Adrenal gland (tissue), 12 donors: ENCODE results near the gene GPC6. TPM values are rescaled to one million over a fixed set of nuclear protein-coding genes. Genes with fewer than 3 reads are reported as not detected.

Experiments used
- DNase-seq, 7 donors: peaks; one replicate each; pipeline ENCODE4 v3.0.0-alpha.2; 2019 to 2020
- H3K27ac ChIP-seq, 5 donors: fragments of 200-600 bp; sonication (generic) in 4 of 5; 1 replicate in 3 of 5; 2 replicates in 2 of 5; pipeline versions ENCODE4 v1.5.1 to v1.8.0; 2016 to 2020; ENCODE audit warnings: mild to moderate bottlenecking in 1 of 5
- H3K27me3 ChIP-seq: fragments of 200-600 bp; 2 replicates; pipeline ENCODE4 v1.8.0; 2021
- H3K36me3 ChIP-seq, 2 donors: fragments of 200-600 bp; replicated peaks in 1 of 2; 1 replicate in 1 of 2; 2 replicates in 1 of 2; pipeline versions ENCODE4 v1.5.1 to v1.8.0; 2018 to 2022
- H3K4me1 ChIP-seq, 2 donors: fragments of 200-600 bp; replicated peaks in 1 of 2; 1 replicate in 1 of 2; 2 replicates in 1 of 2; pipeline versions ENCODE4 v1.5.1 to v1.8.0; 2018 to 2021
- H3K4me3 ChIP-seq, 4 donors: fragments of 200-600 bp; sonication (generic) in 3 of 4; one replicate each; pipeline ENCODE4 v1.5.1; 2016 to 2018
- H3K9me3 ChIP-seq, 3 donors: fragments of 200-600 bp; sonication (generic) in 1 of 3; replicated peaks in 1 of 3; 1 replicate in 2 of 3; 2 replicates in 1 of 3; pipeline versions ENCODE4 v1.5.1 to v1.8.0; 2016 to 2021
- POLR2A ChIP-seq, 2 donors: fragments of 450-650 bp; IDR thresholded peaks; one replicate each; pipeline ENCODE4 v1.6.1; 2017; ENCODE audit warnings: antibody characterized with exemption in 2 of 2, mild to moderate bottlenecking in 2 of 2, moderate library complexity in 1 of 2
- WGBS, 4 donors: extraction: QIAGEN DNeasy Blood & Tissue Kit in 2 of 4; methylation state at CpG; one replicate each; pipeline versions ENCODE4 v1.1.5 to v1.1.7; 2013 to 2017; 5-methylcytosine and 5-hydroxymethylcytosine counted together
- intact Hi-C, 2 donors: fragments of 100-400 bp; cut with DNase I; formaldehyde crosslinking; loops; one replicate each; pipeline versions ENCODE4 v1.14.1 to v1.15.0; 2022 to 2023
- polyA plus RNA-seq, 3 donors: library from polyadenylated mRNA; stranded (reverse); fragments of 200-250 nt in 2 of 3; fragments of 350-450 nt in 1 of 3; fragmentation: Illumina TruSeq in 1 of 3; extraction: RNeasy Lipid Tissue Mini Kit (QIAGEN cat#74804) in 1 of 3; gene quantifications; one replicate each; pipeline ENCODE4 v1.2.3, GENCODE V29; 2013 to 2014
- total RNA-seq, 9 donors: library from RNA; depleted of rRNA in 4 of 9; stranded (reverse); fragments of >200 nt in 4 of 9; fragments of 120-200 nt in 1 of 9; fragmentation: NEBNext Ultra II Directional in 1 of 9; extraction: Animal tissue kit (Norgen Biotek cat#: 25700) in 1 of 9; gene quantifications; one replicate each; pipeline versions ENCODE4 v1.1.0 to v1.2.4, GENCODE V29; 2013 to 2023
- TF ChIP-seq, protein P1 (sequence below), 6 experiments: fragments of 450-650 bp in 4 of 6; fragments of 200-600 bp in 2 of 6; sonication (generic) in 1 of 6; IDR thresholded peaks; 1 replicate in 5 of 6; 2 replicates in 1 of 6; pipeline versions ENCODE4 v1.5.1 to v1.8.0; 2016 to 2021; ENCODE audit warnings: antibody characterized with exemption in 6 of 6, mild to moderate bottlenecking in 2 of 6, moderate library complexity in 1 of 6
- donor health status: healthy with polysubstance abuse.
- donor health status: Bipolar disorder and iron deficiency.
- donor health status: DM: yes; HTN: yes; CAD: no.
- donor health status: DM: no; HTN: no; CAD: no.
- donor health status: DM: no; HTN: no; CAD: no.
- donor health status: DM: yes; HTN: yes; CAD: no.

GPC6 gene
- total and polyA plus RNA-seq, 12 donors, result 0.37 to 62.3 (median 2.5) TPM

DNA sequence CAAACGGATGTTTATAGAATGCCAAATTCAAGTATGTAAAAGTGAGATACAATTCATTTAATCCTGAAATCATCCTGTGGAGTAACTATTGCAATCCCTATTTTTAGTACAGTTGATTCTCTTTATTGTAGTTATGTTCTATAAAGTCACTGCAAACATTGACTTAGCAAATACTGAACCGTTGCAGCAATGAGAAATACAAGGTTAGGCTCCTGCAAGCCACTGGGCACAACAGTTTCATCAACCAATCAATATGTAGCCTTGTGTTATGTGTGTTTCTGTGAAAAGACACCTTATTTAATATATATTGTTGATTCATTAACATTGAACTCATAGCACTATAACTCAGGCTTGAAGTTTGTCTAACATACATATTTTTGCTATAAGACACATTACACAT, 1078.4 kb downstream of the GPC6 start:
- 78 to 85% (median 84%) methylated on average over 2 of the region's 2 CpGs for WGBS, 4 donors
- DNase-seq, result no peak

DNA sequence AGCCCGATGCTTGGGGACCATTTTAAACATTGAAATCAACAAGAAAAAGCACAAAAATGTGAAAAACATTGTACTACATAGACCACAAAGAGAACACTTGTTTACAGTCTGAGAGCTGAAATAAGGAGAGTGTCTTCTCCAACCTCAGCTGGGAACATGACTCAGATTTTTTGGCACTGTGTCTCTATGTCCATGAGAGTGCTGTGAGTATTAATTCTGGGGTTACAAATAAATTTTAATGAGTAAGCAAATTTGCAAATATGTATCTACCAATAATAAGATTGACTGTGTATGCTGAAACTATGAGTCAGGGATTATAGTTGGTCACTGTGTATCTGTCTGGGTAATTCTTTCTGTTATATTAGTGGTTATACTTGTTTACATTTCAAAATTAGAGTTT, 1078.9 kb downstream of the GPC6 start:
- Histone ChIP-seq H3K36me3 (no peaks in the 10 kb centered on the region), H3K4me3 (no peak overlapping the region), H3K27ac (peak overlapping the region in 4 of 5 donors; percentile 17 to 40 (median 32)), H3K4me1 (peaks cover 0 to 23% of the 10 kb centered on the region in 2 donors), H3K9me3 (no peaks in the 10 kb centered on the region), H3K27me3 (no peaks in the 10 kb centered on the region)
- intact Hi-C loops, result no loop called here
- WGBS, 4 donors, result 61 to 80% (median 69%) methylated on average over 1 of the region's 1 CpG
- peak in 6 of 7 donors; percentile 29 to 65 (median 48) for DNase-seq
- TF ChIP-seq POLR2A (IDR thresholded peaks at IDR 0.05), result no peak
- TF ChIP-seq, protein P1, sequence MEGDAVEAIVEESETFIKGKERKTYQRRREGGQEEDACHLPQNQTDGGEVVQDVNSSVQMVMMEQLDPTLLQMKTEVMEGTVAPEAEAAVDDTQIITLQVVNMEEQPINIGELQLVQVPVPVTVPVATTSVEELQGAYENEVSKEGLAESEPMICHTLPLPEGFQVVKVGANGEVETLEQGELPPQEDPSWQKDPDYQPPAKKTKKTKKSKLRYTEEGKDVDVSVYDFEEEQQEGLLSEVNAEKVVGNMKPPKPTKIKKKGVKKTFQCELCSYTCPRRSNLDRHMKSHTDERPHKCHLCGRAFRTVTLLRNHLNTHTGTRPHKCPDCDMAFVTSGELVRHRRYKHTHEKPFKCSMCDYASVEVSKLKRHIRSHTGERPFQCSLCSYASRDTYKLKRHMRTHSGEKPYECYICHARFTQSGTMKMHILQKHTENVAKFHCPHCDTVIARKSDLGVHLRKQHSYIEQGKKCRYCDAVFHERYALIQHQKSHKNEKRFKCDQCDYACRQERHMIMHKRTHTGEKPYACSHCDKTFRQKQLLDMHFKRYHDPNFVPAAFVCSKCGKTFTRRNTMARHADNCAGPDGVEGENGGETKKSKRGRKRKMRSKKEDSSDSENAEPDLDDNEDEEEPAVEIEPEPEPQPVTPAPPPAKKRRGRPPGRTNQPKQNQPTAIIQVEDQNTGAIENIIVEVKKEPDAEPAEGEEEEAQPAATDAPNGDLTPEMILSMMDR (IDR thresholded peaks at IDR 0.05), result no peak

More for the DNA sequence above, 1078.4 kb downstream of the GPC6 start:
- no peak overlapping the region for H3K4me3 ChIP-seq
- no peak for TF ChIP-seq POLR2A (IDR thresholded peaks at IDR 0.05)
- TF ChIP-seq, protein P1 (IDR thresholded peaks at IDR 0.05), result no peak
- no peaks in the 10 kb centered on the region for H3K9me3 ChIP-seq
- no peaks in the 10 kb centered on the region for H3K36me3 ChIP-seq
- H3K27me3 ChIP-seq, result no peaks in the 10 kb centered on the region
- intact Hi-C loops, result no loop called here
- no peak overlapping the region for H3K27ac ChIP-seq
- peaks cover 0 to 19% of the 10 kb centered on the region in 2 donors for H3K4me1 ChIP-seq

DNA sequence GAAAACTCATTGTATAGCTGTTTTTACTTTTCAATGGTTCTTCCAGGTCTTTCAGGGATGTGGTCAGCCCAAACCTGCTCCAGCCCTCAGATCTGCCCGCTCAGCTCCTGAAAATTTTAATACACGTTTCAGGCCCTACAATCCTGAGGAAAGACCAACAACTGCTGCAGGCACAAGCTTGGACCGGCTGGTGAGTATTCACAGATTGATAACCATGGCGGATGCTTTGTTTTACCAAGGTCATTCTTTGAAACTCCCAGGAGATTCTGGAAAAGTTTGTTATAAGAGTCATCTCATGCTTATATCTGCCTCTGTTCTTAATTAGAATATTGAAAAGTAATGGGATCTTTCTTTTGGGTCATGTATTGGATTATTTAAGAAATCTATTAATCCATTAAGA, 1079.3 kb downstream of the GPC6 start:
- H3K27ac ChIP-seq, result peak overlapping the region in 4 of 5 donors; percentile 17 to 40 (median 32)
- H3K4me1 ChIP-seq, result peaks cover 0 to 25% of the 10 kb centered on the region in 2 donors
- intact Hi-C loops, result no loop called here
- H3K4me3 ChIP-seq, result no peak overlapping the region
- H3K27me3 ChIP-seq, result no peaks in the 10 kb centered on the region
- no peak for TF ChIP-seq POLR2A (IDR thresholded peaks at IDR 0.05)
- TF ChIP-seq, protein P1 (IDR thresholded peaks at IDR 0.05), result no peak
- WGBS, 4 donors, result 58 to 65% (median 63%) methylated on average over 4 of the region's 4 CpGs
- no peaks in the 10 kb centered on the region for H3K36me3 ChIP-seq
- peak in 2 of 7 donors; percentile 14 to 39 for DNase-seq
- H3K9me3 ChIP-seq, result no peaks in the 10 kb centered on the region

DNA sequence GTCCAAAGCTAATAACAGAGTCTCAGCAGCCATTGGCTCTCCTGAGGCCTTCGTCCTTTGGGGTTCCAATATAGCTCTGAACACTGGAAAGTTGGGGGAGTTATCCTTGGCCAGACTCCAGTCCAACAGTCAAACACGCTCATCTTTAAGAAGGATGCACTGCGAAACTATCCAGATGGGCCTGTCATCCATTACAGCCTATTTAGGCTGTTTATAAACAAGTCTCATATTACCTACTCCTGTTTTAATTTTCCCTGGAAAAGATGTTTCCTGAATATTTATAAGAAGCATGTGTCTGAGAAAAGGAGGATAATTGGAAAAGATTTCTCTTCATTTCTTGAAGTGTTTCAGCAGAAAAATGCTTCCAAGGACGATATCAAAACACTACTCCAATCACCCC, 1082.2 kb downstream of the GPC6 start:
- intact Hi-C loops, result no loop called here
- TF ChIP-seq POLR2A (IDR thresholded peaks at IDR 0.05), result no peak
- Histone ChIP-seq H3K9me3 (no peaks in the 10 kb centered on the region), H3K4me1 (peaks cover 6 to 42% of the 10 kb centered on the region in 2 donors), H3K36me3 (no peaks in the 10 kb centered on the region), H3K27ac (no peak overlapping the region), H3K27me3 (no peaks in the 10 kb centered on the region), H3K4me3 (no peak overlapping the region)
- WGBS, 4 donors, result 89 to 94% (median 94%) methylated on average over 4 of the region's 4 CpGs
- DNase-seq, result no peak

DNA sequence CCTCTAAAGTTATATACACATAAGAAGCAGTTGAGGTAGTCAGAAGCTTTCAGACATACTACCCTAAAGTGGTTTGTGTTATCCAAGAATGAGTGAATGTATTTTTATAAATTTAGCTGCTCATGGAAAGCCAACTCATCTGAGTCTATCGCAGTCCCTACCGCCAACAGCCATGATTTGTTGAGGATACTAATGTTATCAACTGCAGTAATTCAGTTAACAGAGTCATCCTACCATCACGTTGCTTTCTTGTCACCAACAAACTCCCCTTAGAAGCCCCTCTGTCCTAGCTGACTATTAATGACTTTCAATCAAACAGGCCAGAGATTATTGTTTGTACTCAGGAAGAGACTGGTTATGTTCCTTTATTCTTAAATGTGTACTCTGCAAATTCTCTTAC, 1083.0 kb downstream of the GPC6 start:
- WGBS, 4 donors, result 75 to 93% (median 88%) methylated on average over 3 of the region's 3 CpGs
- H3K4me1 ChIP-seq, result peaks cover 6 to 42% of the 10 kb centered on the region in 2 donors

More for the DNA sequence above, 1083.0 kb downstream of the GPC6 start:
- Histone ChIP-seq H3K27me3 (no peaks in the 10 kb centered on the region), H3K27ac (no peak overlapping the region), H3K4me3 (no peak overlapping the region), H3K9me3 (no peaks in the 10 kb centered on the region), H3K36me3 (no peaks in the 10 kb centered on the region)
- TF ChIP-seq, protein P1 (IDR thresholded peaks at IDR 0.05), result no peak
- TF ChIP-seq POLR2A (IDR thresholded peaks at IDR 0.05), result no peak
- no peak for DNase-seq
- intact Hi-C loops, result no loop called here
